Measurements from ENCODE around the gene COX7B2.

The COX7B2 gene

GRCh38 chr4:46909078-46909477 is at the start of gene COX7B2:
Gene COX7B2 (minus strand): TSS chr4:46909245. CDS start chr4:46735192, 174,053 bp downstream.
- no peak for DNase-seq (ENCODE audit: low spot score)

- DNase-seq (ENCODE audit: low spot score): no peak
These were observed 47.4 kb upstream of the COX7B2 start for GRCh38 chr4:46956451-46956850.

- no peak for DNase-seq (ENCODE audit: low spot score)
These were observed 46.6 kb upstream of the COX7B2 start for GRCh38 chr4:46955601-46956000.

GRCh38 chr4:46954643-46955042 is 45.6 kb upstream of the COX7B2 start:
- DNase-seq (ENCODE audit: low spot score): no peak

- no peak for DNase-seq (ENCODE audit: low spot score)
These were observed 44.5 kb upstream of the COX7B2 start for GRCh38 chr4:46953564-46953963.

GRCh38 chr4:46952451-46952850 is 43.4 kb upstream of the COX7B2 start:
- DNase-seq (ENCODE audit: low spot score): no peak

- no peak for DNase-seq (ENCODE audit: low spot score)
These were observed 41.8 kb upstream of the COX7B2 start for GRCh38 chr4:46950826-46951225.

GRCh38 chr4:46949822-46950221 is 40.8 kb upstream of the COX7B2 start:
- no peak for DNase-seq (ENCODE audit: low spot score)

- DNase-seq (ENCODE audit: low spot score): no peak
These were observed 38.5 kb upstream of the COX7B2 start for GRCh38 chr4:46947541-46947940.

GRCh38 chr4:46946919-46947536 is 38.0 kb upstream of the COX7B2 start:
- no peak for DNase-seq (ENCODE audit: low spot score)

- DNase-seq (ENCODE audit: low spot score): no peak
These were observed 36.0 kb upstream of the COX7B2 start for GRCh38 chr4:46945062-46945461.

- no peak for DNase-seq (ENCODE audit: low spot score)
These were observed 35.3 kb upstream of the COX7B2 start for GRCh38 chr4:46944345-46944744.

GRCh38 chr4:46937493-46937892 is 28.4 kb upstream of the COX7B2 start:
- DNase-seq (ENCODE audit: low spot score): no peak

- DNase-seq (ENCODE audit: low spot score): no peak
These were observed 25.7 kb upstream of the COX7B2 start for GRCh38 chr4:46934726-46935125.

- no peak for DNase-seq (ENCODE audit: low spot score)
These were observed 24.6 kb upstream of the COX7B2 start for GRCh38 chr4:46933686-46934085.

- peak; percentile 69 for DNase-seq (ENCODE audit: low spot score)
These were observed 22.9 kb upstream of the COX7B2 start for GRCh38 chr4:46931981-46932380.

- DNase-seq (ENCODE audit: low spot score): no peak
These were observed 21.8 kb upstream of the COX7B2 start for GRCh38 chr4:46930891-46931290.

- DNase-seq (ENCODE audit: low spot score): no peak
These were observed 18.2 kb upstream of the COX7B2 start for GRCh38 chr4:46927201-46927600.

GRCh38 chr4:46924789-46925529 is 15.9 kb upstream of the COX7B2 start:
- no peak for DNase-seq (ENCODE audit: low spot score)

- DNase-seq (ENCODE audit: low spot score): no peak
These were observed 13.2 kb upstream of the COX7B2 start for GRCh38 chr4:46922205-46922604.

GRCh38 chr4:46908148-46908547 is 897 bp downstream of the COX7B2 start:
- DNase-seq (ENCODE audit: low spot score): no peak

- no peak for DNase-seq (ENCODE audit: low spot score)
These were observed 9.0 kb downstream of the COX7B2 start for GRCh38 chr4:46900082-46900481.

- no peak for DNase-seq (ENCODE audit: low spot score)
These were observed 14.2 kb downstream of the COX7B2 start for GRCh38 chr4:46894826-46895225.

- DNase-seq (ENCODE audit: low spot score): peak; percentile 3
These were observed 19.0 kb downstream of the COX7B2 start for GRCh38 chr4:46890056-46890455.
